Measurements from ENCODE around the gene KLHL22.
A peak's percentile ranks its signal among the peaks of the same experiment; 100 is the strongest.

The KLHL22 gene

DNA sequence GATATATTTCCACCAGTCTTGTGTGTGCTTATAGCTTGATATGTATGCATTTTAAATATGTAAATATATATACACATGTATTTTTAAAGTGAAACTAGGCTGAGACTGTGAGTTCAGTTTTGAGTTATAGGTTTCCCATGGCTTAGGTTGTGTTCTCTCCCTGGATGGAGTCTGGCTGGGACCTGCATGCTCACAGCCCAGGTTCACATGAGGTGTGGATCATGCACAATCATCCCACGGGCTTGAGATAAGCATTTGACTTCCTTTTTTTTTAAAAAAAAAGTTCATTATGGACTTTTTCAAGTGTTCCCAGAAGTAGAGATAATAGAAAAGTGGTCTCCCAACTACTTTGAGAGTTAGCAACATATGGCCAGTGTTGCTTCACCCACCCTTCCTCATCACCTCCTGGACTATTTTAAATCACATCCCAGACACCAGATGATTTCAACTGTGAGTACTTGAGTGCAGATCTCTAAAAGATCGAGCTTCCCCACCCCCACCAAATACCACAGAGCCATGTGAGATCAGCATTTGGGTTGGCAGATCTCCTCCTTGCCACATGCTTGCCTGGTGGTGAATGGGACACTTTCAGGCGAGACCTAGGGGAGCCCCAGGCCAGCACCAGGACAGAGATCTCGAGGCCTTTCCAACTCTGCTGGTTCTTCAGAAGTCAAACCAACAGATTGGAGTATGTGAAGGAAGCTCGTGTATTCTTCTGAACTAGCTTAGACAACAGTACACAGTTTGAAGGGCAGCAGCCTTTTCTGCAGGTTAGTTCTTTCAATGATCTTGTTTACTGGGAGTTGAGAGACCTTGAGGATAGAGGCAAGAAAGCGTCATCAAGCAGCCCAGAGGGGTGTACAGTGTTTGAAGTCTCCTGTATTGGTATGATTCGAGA is 27.7 kb upstream of the KLHL22 start:
- Histone ChIP-seq H3K27ac (peak overlapping the region; percentile 27 to 65), H3K4me3 (no peak overlapping the region)
- TF ChIP-seq, protein P1, sequence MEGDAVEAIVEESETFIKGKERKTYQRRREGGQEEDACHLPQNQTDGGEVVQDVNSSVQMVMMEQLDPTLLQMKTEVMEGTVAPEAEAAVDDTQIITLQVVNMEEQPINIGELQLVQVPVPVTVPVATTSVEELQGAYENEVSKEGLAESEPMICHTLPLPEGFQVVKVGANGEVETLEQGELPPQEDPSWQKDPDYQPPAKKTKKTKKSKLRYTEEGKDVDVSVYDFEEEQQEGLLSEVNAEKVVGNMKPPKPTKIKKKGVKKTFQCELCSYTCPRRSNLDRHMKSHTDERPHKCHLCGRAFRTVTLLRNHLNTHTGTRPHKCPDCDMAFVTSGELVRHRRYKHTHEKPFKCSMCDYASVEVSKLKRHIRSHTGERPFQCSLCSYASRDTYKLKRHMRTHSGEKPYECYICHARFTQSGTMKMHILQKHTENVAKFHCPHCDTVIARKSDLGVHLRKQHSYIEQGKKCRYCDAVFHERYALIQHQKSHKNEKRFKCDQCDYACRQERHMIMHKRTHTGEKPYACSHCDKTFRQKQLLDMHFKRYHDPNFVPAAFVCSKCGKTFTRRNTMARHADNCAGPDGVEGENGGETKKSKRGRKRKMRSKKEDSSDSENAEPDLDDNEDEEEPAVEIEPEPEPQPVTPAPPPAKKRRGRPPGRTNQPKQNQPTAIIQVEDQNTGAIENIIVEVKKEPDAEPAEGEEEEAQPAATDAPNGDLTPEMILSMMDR (IDR thresholded peaks at IDR 0.05) = no peak
- no peak for DNase-seq (ENCODE audit: low spot score)

DNA sequence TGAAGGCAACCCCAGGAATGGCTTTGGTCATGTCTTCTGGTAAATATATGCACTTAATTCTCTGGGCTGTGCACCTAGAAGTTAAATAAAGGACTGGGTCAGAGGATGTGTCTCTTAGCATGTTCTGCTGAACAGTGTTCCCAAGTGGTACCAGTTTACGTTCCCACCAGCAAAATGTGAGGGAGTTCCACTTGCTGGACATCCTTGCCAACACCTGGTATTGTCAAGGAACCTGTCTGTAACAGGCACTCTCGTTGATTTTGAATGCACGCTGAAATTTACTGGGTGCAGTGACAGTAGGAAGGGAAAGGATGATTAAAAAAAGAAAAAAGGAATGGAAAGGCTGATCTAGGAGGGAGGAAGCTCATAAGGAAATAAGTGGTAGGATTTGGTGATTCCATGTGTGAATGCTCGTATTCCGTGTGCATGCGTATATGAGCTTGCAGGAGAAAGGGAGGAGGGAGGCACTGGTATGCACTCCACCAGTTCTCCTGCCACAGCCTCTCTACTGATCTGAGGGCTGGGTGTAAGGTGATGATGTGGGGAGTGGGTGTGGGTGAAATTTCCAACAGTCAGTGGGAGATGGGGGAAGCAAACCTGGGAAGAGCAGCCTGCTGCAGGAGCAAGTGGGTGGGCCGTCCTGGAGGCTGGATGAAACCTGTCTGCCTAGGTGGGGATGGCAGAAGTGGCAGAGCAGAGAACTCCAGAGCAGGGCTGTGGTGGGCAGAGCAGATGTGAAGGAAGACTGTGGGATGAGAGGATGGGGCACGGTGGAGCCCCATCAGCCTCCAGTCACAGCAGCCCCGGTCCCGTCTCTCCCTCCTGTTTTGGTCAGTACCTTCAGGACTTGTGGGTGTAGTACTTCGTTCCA is 26.8 kb upstream of the KLHL22 start:
- DNase-seq (ENCODE audit: low spot score) = no peak
- H3K27ac ChIP-seq = no peak overlapping the region
- H3K4me3 ChIP-seq = no peak overlapping the region
- TF ChIP-seq, protein P1 (IDR thresholded peaks at IDR 0.05) = no peak

DNA sequence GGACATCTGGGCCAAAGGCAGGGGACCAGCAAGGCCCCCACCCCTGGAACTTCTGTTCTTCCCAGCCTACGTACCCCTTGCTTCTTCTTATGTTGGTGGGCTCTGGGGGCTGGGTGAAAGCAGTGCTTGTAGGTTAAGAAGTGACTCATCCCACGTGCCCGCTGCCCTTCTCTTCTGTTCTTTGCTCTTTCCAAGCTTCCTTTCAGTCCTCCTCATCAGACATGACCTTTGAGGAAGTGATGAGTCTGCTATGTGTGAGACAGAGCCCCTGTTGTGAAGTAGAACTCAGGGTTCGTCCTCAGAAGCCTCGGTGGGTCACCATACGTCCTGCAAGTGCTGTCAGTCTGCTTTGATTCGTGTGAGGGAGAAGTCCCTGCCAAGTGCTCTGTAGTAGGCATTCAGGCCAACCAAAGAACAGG is 24.5 kb upstream of the KLHL22 start:
- TF ChIP-seq, protein P1 (IDR thresholded peaks at IDR 0.05) = no peak
- DNase-seq (ENCODE audit: low spot score) = no peak
- peak overlapping the region in 1 of 2 donors; percentile 28 for H3K27ac ChIP-seq
- no peak overlapping the region for H3K4me3 ChIP-seq

DNA sequence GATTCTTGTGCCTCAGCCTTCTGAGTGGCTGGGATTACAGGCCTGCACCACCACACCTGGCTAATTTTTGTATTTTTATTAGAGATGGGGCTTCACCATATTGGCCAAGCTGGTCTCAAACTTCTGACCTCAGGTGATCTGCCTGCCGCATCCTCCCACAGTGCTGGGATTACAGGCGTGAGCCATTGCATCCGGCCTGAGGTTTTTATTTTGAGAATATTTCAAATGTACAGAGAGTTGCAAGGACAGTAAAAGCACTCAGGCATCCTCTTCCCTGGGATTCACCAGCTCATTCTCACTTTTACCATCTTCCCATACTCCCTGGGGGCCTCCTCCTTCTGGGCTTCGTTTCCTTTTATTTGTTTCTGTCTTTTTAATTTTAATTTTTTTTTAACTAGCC is 24.0 kb upstream of the KLHL22 start:
- DNase-seq (ENCODE audit: low spot score) = no peak
- TF ChIP-seq, protein P1 (IDR thresholded peaks at IDR 0.05) = no peak
- no peak overlapping the region for H3K4me3 ChIP-seq
- H3K27ac ChIP-seq = no peak overlapping the region

DNA sequence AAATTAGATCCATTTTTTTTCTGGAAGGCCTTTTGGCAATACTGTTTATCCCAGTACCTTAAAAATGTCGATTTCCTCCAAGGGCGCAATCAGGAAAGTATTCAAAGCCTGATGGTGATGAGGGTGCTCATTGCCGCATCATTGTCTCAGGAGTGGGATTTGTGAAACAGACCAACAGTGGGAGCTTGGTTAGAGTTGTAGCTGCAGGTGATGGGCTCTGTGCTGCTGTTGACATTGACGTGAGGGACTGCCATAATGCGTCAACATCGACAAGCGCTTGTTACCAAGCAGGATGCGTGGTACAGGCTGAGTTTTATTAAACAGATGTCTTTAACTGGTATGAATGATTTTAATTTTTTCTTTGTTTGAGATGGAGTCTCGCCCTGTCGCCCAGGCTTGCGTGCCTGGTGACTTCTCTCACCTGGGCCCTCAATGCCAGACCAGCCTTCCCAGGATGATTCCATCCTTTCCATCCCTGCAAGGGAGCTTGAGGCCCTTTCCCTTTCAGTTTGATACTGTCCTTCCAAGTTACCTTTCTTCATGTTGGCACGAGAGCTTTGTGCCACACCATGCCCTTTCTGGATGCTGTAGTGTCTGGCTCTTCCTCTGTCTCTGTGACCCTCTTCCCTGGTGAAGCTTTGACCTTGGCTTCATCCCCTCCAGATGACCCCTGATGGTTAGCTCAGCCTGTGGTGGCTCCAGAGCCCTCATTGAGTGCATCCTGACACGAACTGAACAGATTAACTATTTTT is 22.4 kb upstream of the KLHL22 start:
- no peak overlapping the region for H3K27ac ChIP-seq
- no peak for DNase-seq (ENCODE audit: low spot score)
- H3K4me3 ChIP-seq = no peak overlapping the region
- TF ChIP-seq, protein P1 (IDR thresholded peaks at IDR 0.05) = no peak

GRCh38 chr22:20517422-20517821 is 21.8 kb upstream of the KLHL22 start:
- Histone ChIP-seq H3K4me3 (no peak overlapping the region), H3K27ac (peak overlapping the region in 1 of 2 donors; percentile 4)
- TF ChIP-seq, protein P1 (IDR thresholded peaks at IDR 0.05) = no peak
- no peak for DNase-seq (ENCODE audit: low spot score)

All from coronary artery (tissue), 2 donors.